ENCODE data around the gene COL17A1.

Gene COL17A1

DNA sequence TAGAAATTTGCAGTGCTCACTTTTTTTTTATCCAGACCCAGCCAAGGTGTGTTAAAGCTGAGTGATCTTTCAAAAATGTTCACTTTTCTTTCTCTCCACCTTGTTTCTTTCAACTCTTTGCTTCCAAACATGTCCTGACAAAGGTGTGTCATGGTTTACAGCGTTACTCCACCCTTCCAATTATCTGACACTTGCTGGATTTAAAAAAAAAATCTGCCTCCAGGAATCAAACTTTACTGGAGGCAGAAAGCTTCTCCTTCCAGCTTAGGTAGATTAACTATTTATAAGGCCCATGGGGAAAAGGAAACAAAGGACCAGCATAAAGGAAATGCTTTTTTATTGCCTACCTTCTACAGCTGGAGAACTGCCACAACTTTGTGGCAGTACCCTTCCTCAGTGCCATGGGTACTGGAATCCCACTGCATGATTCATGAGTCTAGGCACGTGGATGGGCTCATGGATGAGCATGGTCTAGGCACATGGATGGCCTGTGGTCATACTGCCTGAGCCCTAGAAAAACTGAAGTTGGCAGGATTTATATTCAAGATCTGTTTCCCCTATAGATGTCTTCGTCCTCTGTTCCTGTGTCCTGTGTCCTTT is at the start of gene COL17A1:
Gene COL17A1, minus strand, starts transcription at position 80 of the 600 bp plus-strand sequence. CDS start 5,207 bp downstream, outside the sequence.
- H2AFZ ChIP-seq (ENCODE audit: low read depth, low read length), result no peak within 1 kb of the TSS
- no peak for TF ChIP-seq EZH2phosphoT487 (IDR thresholded peaks at IDR 0.05; ENCODE audit: low read depth)
- TF ChIP-seq, protein P1, sequence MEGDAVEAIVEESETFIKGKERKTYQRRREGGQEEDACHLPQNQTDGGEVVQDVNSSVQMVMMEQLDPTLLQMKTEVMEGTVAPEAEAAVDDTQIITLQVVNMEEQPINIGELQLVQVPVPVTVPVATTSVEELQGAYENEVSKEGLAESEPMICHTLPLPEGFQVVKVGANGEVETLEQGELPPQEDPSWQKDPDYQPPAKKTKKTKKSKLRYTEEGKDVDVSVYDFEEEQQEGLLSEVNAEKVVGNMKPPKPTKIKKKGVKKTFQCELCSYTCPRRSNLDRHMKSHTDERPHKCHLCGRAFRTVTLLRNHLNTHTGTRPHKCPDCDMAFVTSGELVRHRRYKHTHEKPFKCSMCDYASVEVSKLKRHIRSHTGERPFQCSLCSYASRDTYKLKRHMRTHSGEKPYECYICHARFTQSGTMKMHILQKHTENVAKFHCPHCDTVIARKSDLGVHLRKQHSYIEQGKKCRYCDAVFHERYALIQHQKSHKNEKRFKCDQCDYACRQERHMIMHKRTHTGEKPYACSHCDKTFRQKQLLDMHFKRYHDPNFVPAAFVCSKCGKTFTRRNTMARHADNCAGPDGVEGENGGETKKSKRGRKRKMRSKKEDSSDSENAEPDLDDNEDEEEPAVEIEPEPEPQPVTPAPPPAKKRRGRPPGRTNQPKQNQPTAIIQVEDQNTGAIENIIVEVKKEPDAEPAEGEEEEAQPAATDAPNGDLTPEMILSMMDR (IDR thresholded peaks at IDR 0.05; ENCODE audit: low read depth, low read length), result no peak
- H3K4me1 ChIP-seq (ENCODE audit: low read length), result no peaks in the 10 kb centered on the region
- H3K9me3 ChIP-seq (ENCODE audit: insufficient read depth, low read length), result no peaks in the 10 kb centered on the region
- H4K20me1 ChIP-seq (ENCODE audit: insufficient read depth, low read length), result no peaks in the 10 kb centered on the region
- H3K79me2 ChIP-seq (ENCODE audit: low read length), result no peaks in the 10 kb centered on the region
- H3K36me3 ChIP-seq (replicated peaks; ENCODE audit: low read depth, low read length), result no peaks in the 10 kb centered on the region
- H3K4me3 ChIP-seq (ENCODE audit: low read length), result no peak within 1 kb of the TSS
- no peak within 1 kb of the TSS for H3K9ac ChIP-seq (ENCODE audit: low read length)
- no peak within 1 kb of the TSS for H3K27ac ChIP-seq (ENCODE audit: low read length)
- H3K4me2 ChIP-seq (ENCODE audit: low read length), result no peak within 1 kb of the TSS
- no peaks in the 10 kb centered on the region for H3K27me3 ChIP-seq (ENCODE audit: low read depth, low read length)

DNA sequence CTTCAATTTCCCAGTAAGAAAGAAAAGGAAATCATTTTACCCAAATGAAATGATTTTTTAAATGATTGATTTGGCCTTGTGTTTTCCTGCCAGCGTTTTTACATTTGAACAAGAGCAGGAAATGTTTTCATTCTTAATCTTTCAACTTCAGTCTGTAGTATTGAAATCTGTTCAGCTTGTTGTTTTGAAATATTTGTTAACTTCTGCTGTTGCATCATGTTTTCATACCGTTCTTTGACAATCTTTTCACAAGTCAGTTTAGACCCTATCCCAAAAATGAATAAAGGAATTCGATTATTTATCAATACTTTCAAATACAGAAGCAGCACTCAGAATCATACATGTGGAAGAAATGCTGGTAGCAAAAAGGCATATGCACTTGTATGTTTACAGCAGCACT is 44.4 kb upstream of the COL17A1 start:
- TF ChIP-seq, protein P1 (IDR thresholded peaks at IDR 0.05; ENCODE audit: low read depth, low read length), result no peak
- no peak for TF ChIP-seq EZH2phosphoT487 (IDR thresholded peaks at IDR 0.05; ENCODE audit: low read depth)
- no peak overlapping the region for H3K4me3 ChIP-seq (ENCODE audit: low read length)
- no peaks in the 10 kb centered on the region for H4K20me1 ChIP-seq (ENCODE audit: insufficient read depth, low read length)
- H3K9ac ChIP-seq (ENCODE audit: low read length), result no peak overlapping the region
- peaks cover 8% of the 10 kb centered on the region for H3K27me3 ChIP-seq (ENCODE audit: low read depth, low read length)
- no peaks in the 10 kb centered on the region for H3K79me2 ChIP-seq (ENCODE audit: low read length)
- no peak overlapping the region for H3K4me2 ChIP-seq (ENCODE audit: low read length)
- no peaks in the 10 kb centered on the region for H3K9me3 ChIP-seq (ENCODE audit: insufficient read depth, low read length)
- H3K36me3 ChIP-seq (replicated peaks; ENCODE audit: low read depth, low read length), result no peaks in the 10 kb centered on the region
- no peak overlapping the region for H2AFZ ChIP-seq (ENCODE audit: low read depth, low read length)
- no peak overlapping the region for H3K27ac ChIP-seq (ENCODE audit: low read length)
- H3K4me1 ChIP-seq (ENCODE audit: low read length), result no peaks in the 10 kb centered on the region

DNA sequence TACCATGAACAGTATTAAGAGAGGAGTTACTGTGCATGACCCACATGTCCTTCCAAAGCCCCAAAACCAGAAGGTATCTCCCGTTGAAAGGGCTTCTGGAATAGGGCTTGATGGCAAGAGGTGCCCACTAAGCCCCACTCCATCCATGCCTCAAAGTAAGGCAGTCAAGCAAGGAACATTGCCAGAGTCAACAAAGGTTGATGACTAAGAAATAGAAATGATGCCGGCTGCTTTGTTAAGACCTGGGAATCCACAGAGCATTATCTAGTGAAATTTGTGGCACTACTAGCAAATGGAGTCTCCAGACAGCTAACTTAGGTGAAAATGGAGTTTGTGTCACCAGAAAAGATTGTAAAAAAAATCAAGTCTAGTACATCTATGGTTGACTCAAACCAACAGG is 42.5 kb upstream of the COL17A1 start:
- Histone ChIP-seq H3K36me3 (replicated peaks; ENCODE audit: low read depth, low read length) (no peaks in the 10 kb centered on the region), H3K27me3 (ENCODE audit: low read depth, low read length) (peaks cover 7% of the 10 kb centered on the region), H2AFZ (ENCODE audit: low read depth, low read length) (no peak overlapping the region), H3K4me1 (ENCODE audit: low read length) (no peaks in the 10 kb centered on the region), H3K9me3 (ENCODE audit: insufficient read depth, low read length) (no peaks in the 10 kb centered on the region), H3K4me3 (ENCODE audit: low read length) (no peak overlapping the region), H3K4me2 (ENCODE audit: low read length) (no peak overlapping the region), H3K9ac (ENCODE audit: low read length) (no peak overlapping the region), H3K27ac (ENCODE audit: low read length) (no peak overlapping the region), H4K20me1 (ENCODE audit: insufficient read depth, low read length) (no peaks in the 10 kb centered on the region), H3K79me2 (ENCODE audit: low read length) (no peaks in the 10 kb centered on the region)
- TF ChIP-seq EZH2phosphoT487 (IDR thresholded peaks at IDR 0.05; ENCODE audit: low read depth), result no peak
- TF ChIP-seq, protein P1 (IDR thresholded peaks at IDR 0.05; ENCODE audit: low read depth, low read length), result no peak

DNA sequence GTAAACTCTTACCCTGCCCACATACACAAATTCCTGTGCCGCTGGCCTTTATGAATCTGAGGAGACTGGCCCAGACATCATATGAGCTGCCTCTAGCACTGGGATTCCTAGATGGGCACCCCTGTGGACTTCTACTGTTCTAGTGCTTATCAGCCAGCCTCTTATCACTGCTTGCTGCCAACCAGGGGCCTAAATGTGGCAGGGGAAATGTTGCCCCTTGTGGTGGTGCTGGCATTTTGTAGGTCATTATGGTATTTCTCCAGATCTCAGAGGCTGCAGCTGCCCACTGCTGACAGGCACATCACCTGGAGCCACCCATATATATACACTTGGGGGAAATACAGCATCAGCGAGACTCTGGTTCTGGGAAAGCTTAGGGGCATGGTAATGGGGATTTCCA is 41.7 kb upstream of the COL17A1 start:
- H4K20me1 ChIP-seq (ENCODE audit: insufficient read depth, low read length), result no peaks in the 10 kb centered on the region
- no peak overlapping the region for H3K27ac ChIP-seq (ENCODE audit: low read length)
- no peaks in the 10 kb centered on the region for H3K9me3 ChIP-seq (ENCODE audit: insufficient read depth, low read length)
- H3K4me3 ChIP-seq (ENCODE audit: low read length), result no peak overlapping the region
- no peaks in the 10 kb centered on the region for H3K27me3 ChIP-seq (ENCODE audit: low read depth, low read length)
- H3K4me2 ChIP-seq (ENCODE audit: low read length), result no peak overlapping the region
- H2AFZ ChIP-seq (ENCODE audit: low read depth, low read length), result no peak overlapping the region
- peaks cover 5% of the 10 kb centered on the region for H3K4me1 ChIP-seq (ENCODE audit: low read length)
- no peaks in the 10 kb centered on the region; the same call in 1 of the 2 replicates for H3K79me2 ChIP-seq (ENCODE audit: low read length)
- H3K36me3 ChIP-seq (replicated peaks; ENCODE audit: low read depth, low read length), result no peaks in the 10 kb centered on the region
- no peak overlapping the region for H3K9ac ChIP-seq (ENCODE audit: low read length)
- TF ChIP-seq EZH2phosphoT487 (IDR thresholded peaks at IDR 0.05; ENCODE audit: low read depth), result no peak
- TF ChIP-seq, protein P1 (IDR thresholded peaks at IDR 0.05; ENCODE audit: low read depth, low read length), result peak; percentile 25

Measured in OCI-LY3 (cell line).